ENCODE data around the gene BTBD6. TPM values are rescaled to one million over a fixed set of nuclear protein-coding genes. Genes with fewer than 3 reads are reported as not detected.

Gene BTBD6
- total RNA-seq, 1 experiment from 2014 or later, result 0.26 TPM

DNA sequence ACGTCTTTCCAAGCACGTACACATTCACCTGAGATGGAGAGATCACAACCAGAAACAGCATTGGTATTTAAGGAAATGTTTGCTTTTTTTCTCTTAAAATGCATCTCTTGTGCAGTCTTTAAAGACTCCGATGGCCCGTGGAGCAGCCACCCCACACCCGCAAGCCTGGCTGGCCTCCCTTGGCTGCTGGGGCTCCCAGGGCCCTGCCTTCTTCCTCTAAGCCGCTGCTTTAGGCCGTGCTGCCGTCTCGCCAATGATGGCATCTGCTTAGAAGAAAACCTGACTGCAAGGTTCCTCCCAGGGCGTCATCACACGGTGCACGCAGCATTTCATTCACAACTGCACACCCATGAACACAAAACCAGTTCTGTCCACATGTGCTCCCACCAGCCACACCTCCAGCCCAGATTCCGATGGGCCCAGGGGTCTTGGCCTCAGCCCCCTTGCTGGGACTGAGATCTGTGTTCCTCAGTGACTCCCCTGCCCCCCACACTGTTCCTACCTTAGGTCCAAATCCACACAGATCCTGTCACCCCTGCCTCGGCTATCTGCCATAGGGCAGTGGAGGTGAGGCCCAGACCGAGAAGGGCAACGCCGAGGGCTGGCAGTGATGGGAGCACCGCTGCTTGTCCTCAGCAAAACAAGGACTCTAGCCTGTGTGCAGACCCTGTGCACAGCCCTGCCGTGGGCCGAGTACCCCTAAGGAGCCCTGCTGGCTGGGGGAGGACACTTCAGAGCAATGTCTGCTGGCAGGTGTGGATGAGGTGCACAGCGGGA is 4.4 kb downstream of the BTBD6 start:
- Histone ChIP-seq H3K9me3 (ENCODE audit: control insufficient read depth, insufficient read depth, low read depth, low read length) (no peaks in the 10 kb centered on the region), H3K27me3 (ENCODE audit: control insufficient read depth, insufficient read depth, low read length) (no peaks in the 10 kb centered on the region), H3K27ac (ENCODE audit: low read length) (no peak overlapping the region), H3K36me3 (ENCODE audit: control insufficient read depth, insufficient read depth, low read length) (no peaks in the 10 kb centered on the region), H3K4me3 (ENCODE audit: low read depth in 2 of 2, low read length in 2 of 2) (no peak overlapping the region), H3K4me1 (ENCODE audit: control insufficient read depth, insufficient read depth, low read length) (no peaks in the 10 kb centered on the region)
- BruUV-seq (replicated peaks), result no TSS peak
- no peak for ATAC-seq
- no peak for TF ChIP-seq TCF7L2 (IDR thresholded peaks at IDR 0.05; ENCODE audit: low read depth, low read length)
- TF ChIP-seq SIN3A (IDR thresholded peaks at IDR 0.05; ENCODE audit: borderline replicate concordance, insufficient read depth, low read depth, low read length), result no peak
- in situ Hi-C loops (cut with HindIII; ENCODE audit: low pct_unique_long_range_greater_than_20kb, low sequenced_read_pairs) (no loop called here), intact Hi-C loops (cut with micrococcal nuclease; ENCODE audit: unreplicated experiment) (no loop called here)
- no peak for DNase-seq (ENCODE audit: low read depth, low spot score)
- ChIA-PET CTCF (no interaction called here), POLR2A (no interaction called here)

- Histone ChIP-seq H3K4me1 (ENCODE audit: control insufficient read depth, insufficient read depth, low read length) (no peaks in the 10 kb centered on the region), H3K27me3 (ENCODE audit: control insufficient read depth, insufficient read depth, low read length) (no peaks in the 10 kb centered on the region), H3K9me3 (ENCODE audit: control insufficient read depth, insufficient read depth, low read depth, low read length) (no peaks in the 10 kb centered on the region), H3K4me3 (ENCODE audit: low read depth in 2 of 2, low read length in 2 of 2) (no peak overlapping the region), H3K36me3 (ENCODE audit: control insufficient read depth, insufficient read depth, low read length) (no peaks in the 10 kb centered on the region), H3K27ac (ENCODE audit: low read length) (no peak overlapping the region)
- no peak for TF ChIP-seq POLR2AphosphoS5 (IDR thresholded peaks at IDR 0.05; ENCODE audit: low read depth, low read length)
- TF ChIP-seq SIN3A (IDR thresholded peaks at IDR 0.05; ENCODE audit: borderline replicate concordance, insufficient read depth, low read depth, low read length), result no peak
- TF ChIP-seq TCF7L2 (IDR thresholded peaks at IDR 0.05; ENCODE audit: low read depth, low read length), result no peak
- TF ChIP-seq CTCF (IDR thresholded peaks at IDR 0.05), result no peak
- no peak for TF ChIP-seq REST (IDR thresholded peaks at IDR 0.05; ENCODE audit: insufficient read depth in 1 of 2, low read depth in 2 of 2, low read length in 1 of 2)
- in situ Hi-C loops (cut with HindIII; ENCODE audit: low pct_unique_long_range_greater_than_20kb, low sequenced_read_pairs), result no loop called here
- POLR2A ChIA-PET, result no interaction called here
- BruUV-seq (replicated peaks), result no TSS peak
- ATAC-seq (no peak), DNase-seq (ENCODE audit: low read depth, low spot score) (no peak)
- CTCF ChIA-PET, result no interaction called here
- intact Hi-C loops (cut with micrococcal nuclease; ENCODE audit: unreplicated experiment), result no loop called here
These were observed 5.0 kb downstream of the BTBD6 start for GRCh38 chr14:105253329-105253682.

DNA sequence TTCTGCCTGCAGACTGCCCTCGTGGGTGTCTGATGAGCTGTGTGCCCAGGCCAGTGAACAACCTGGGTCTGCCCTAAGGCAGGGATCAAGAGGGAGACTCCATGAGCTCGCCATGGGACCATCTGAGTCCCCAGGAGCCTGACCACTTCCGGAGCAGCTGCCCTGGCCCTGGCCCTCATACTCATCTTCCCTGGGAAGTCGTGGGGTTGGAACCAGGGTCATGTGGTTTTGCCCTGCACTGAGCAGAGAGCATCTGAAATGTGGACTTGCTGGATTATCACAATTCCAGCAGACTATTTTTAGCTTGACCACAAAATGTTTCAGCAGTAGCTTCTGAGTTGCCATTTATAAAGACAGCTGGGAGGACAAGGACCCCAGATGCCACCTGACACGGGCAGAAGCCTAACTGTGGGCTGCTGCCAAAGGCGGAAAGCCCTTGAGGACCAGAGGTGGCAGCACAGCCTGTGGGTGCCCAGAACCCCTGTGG is 6.7 kb downstream of the BTBD6 start:
- intact Hi-C loops (cut with micrococcal nuclease; ENCODE audit: unreplicated experiment), result no loop called here
- no TSS peak for BruUV-seq (replicated peaks)
- ATAC-seq (no peak), DNase-seq (ENCODE audit: low read depth, low spot score) (no peak)
- no peaks in the 10 kb centered on the region for H3K4me1 ChIP-seq (ENCODE audit: control insufficient read depth, insufficient read depth, low read length)
- no peak overlapping the region for H3K27ac ChIP-seq (ENCODE audit: low read length)
- H3K4me3 ChIP-seq (ENCODE audit: low read depth in 2 of 2, low read length in 2 of 2), result no peak overlapping the region
- H3K36me3 ChIP-seq (ENCODE audit: control insufficient read depth, insufficient read depth, low read length), result no peaks in the 10 kb centered on the region
- no peaks in the 10 kb centered on the region for H3K9me3 ChIP-seq (ENCODE audit: control insufficient read depth, insufficient read depth, low read depth, low read length)
- H3K27me3 ChIP-seq (ENCODE audit: control insufficient read depth, insufficient read depth, low read length), result no peaks in the 10 kb centered on the region
- CTCF ChIA-PET, result no interaction called here
- TF ChIP-seq CTCF (IDR thresholded peaks at IDR 0.05), result no peak
- no peak for TF ChIP-seq POLR2AphosphoS5 (IDR thresholded peaks at IDR 0.05; ENCODE audit: low read depth, low read length)
- TF ChIP-seq SIN3A (IDR thresholded peaks at IDR 0.05; ENCODE audit: borderline replicate concordance, insufficient read depth, low read depth, low read length), result no peak
- no peak for TF ChIP-seq TCF7L2 (IDR thresholded peaks at IDR 0.05; ENCODE audit: low read depth, low read length)
- TF ChIP-seq REST (IDR thresholded peaks at IDR 0.05; ENCODE audit: insufficient read depth in 1 of 2, low read depth in 2 of 2, low read length in 1 of 2), result no peak
- POLR2A ChIA-PET, result interaction anchor here (0.6 kb wide), 1 partner anchor 60 kb away, joined by 4 read pairs; no protein-coding TSS in a partner anchor
- in situ Hi-C loops (cut with HindIII; ENCODE audit: low pct_unique_long_range_greater_than_20kb, low sequenced_read_pairs), result no loop called here

Measured in Panc1 (cell line).